ENCODE results near the gene FAM83G.

The FAM83G gene

GRCh38 chr17:19016297-19016696 lies 11.7 kb upstream of the FAM83G start:
- Histone ChIP-seq H3K27me3 (ENCODE audit: insufficient read depth, low read length, poor library complexity, severe bottlenecking) (no peaks in the 10 kb centered on the region), H3K9me3 (ENCODE audit: insufficient read depth, low read depth, low read length) (no peaks in the 10 kb centered on the region), H3K79me2 (ENCODE audit: insufficient read depth, low read length) (no peaks in the 10 kb centered on the region), H3K9ac (ENCODE audit: low read depth, low read length, poor library complexity, severe bottlenecking) (no peak overlapping the region), H3F3A (ENCODE audit: low read depth) (no peaks in the 10 kb centered on the region), H3K36me3 (ENCODE audit: insufficient read depth, low read length) (peaks cover 9% of the 10 kb centered on the region; the same call in 1 of the 2 replicates), H3K9me2 (replicated peaks; ENCODE audit: low read depth, low read length) (no peaks in the 10 kb centered on the region), H2AFZ (ENCODE audit: low read length) (no peak overlapping the region), H3K4me1 (ENCODE audit: insufficient read depth, low read length, poor library complexity, severe bottlenecking) (no peaks in the 10 kb centered on the region), H4K20me1 (ENCODE audit: insufficient read depth, low read length, poor library complexity, severe bottlenecking) (no peaks in the 10 kb centered on the region), H3K4me3 (ENCODE audit: low read length, poor library complexity, severe bottlenecking) (no peak overlapping the region), H3K4me2 (ENCODE audit: low read depth, low read length, poor library complexity, severe bottlenecking) (no peak overlapping the region)
- TF ChIP-seq CTCF (conservative IDR thresholded peaks at IDR 0.05; ENCODE audit: low read length) (no peak), EZH2phosphoT487 (IDR thresholded peaks at IDR 0.05; ENCODE audit: borderline replicate concordance) (no peak)

GRCh38 chr17:19015428-19015827 lies 10.9 kb upstream of the FAM83G start:
- H3F3A ChIP-seq (ENCODE audit: low read depth): no peaks in the 10 kb centered on the region
- no peaks in the 10 kb centered on the region for H3K9me3 ChIP-seq (ENCODE audit: insufficient read depth, low read depth, low read length)
- H3K27me3 ChIP-seq (ENCODE audit: insufficient read depth, low read length, poor library complexity, severe bottlenecking): no peaks in the 10 kb centered on the region
- no peaks in the 10 kb centered on the region for H3K4me1 ChIP-seq (ENCODE audit: insufficient read depth, low read length, poor library complexity, severe bottlenecking)
- H3K4me2 ChIP-seq (ENCODE audit: low read depth, low read length, poor library complexity, severe bottlenecking): no peak overlapping the region
- H4K20me1 ChIP-seq (ENCODE audit: insufficient read depth, low read length, poor library complexity, severe bottlenecking): no peaks in the 10 kb centered on the region
- H3K79me2 ChIP-seq (ENCODE audit: insufficient read depth, low read length): no peaks in the 10 kb centered on the region
- H3K36me3 ChIP-seq (ENCODE audit: insufficient read depth, low read length): peaks cover 4% of the 10 kb centered on the region; the same call in 1 of the 2 replicates
- no peak for TF ChIP-seq EZH2phosphoT487 (IDR thresholded peaks at IDR 0.05; ENCODE audit: borderline replicate concordance)
- TF ChIP-seq CTCF (conservative IDR thresholded peaks at IDR 0.05; ENCODE audit: low read length): no peak
- no peak overlapping the region for H3K4me3 ChIP-seq (ENCODE audit: low read length, poor library complexity, severe bottlenecking)
- no peaks in the 10 kb centered on the region for H3K9me2 ChIP-seq (replicated peaks; ENCODE audit: low read depth, low read length)
- no peak overlapping the region for H2AFZ ChIP-seq (ENCODE audit: low read length)
- H3K9ac ChIP-seq (ENCODE audit: low read depth, low read length, poor library complexity, severe bottlenecking): no peak overlapping the region

DNA sequence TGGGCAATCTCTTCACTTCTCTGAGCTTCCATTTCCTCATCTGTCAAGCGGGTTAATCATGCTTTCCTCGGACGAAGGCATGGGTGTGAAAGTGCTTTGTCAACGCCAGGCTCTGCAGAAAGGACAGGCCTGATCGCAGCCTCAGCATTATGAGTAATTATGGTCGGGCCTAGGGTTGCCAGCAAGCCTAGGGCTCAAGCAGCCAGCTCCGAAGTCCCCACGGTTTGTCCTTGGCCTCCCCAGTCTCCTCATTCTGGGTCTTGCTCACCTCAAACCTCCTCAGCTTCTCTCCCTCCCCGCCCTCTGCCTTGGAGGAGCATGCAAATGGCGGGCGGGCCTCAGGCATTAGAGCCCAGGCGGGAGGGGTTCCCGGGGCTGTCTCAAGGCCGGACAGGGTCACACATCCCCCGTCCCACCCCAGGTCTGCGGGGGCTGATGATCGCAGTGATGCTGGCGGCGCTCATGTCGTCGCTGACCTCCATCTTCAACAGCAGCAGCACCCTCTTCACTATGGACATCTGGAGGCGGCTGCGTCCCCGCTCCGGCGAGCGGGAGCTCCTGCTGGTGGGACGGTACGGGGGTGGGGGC lies 10.2 kb upstream of the FAM83G start:
- H2AFZ ChIP-seq (ENCODE audit: low read length): no peak overlapping the region
- H3K9me3 ChIP-seq (ENCODE audit: insufficient read depth, low read depth, low read length): no peaks in the 10 kb centered on the region
- no peaks in the 10 kb centered on the region for H3K4me1 ChIP-seq (ENCODE audit: insufficient read depth, low read length, poor library complexity, severe bottlenecking)
- H3K9ac ChIP-seq (ENCODE audit: low read depth, low read length, poor library complexity, severe bottlenecking): no peak overlapping the region
- no peaks in the 10 kb centered on the region for H3K27me3 ChIP-seq (ENCODE audit: insufficient read depth, low read length, poor library complexity, severe bottlenecking)
- no peaks in the 10 kb centered on the region for H4K20me1 ChIP-seq (ENCODE audit: insufficient read depth, low read length, poor library complexity, severe bottlenecking)
- no peak overlapping the region for H3K4me2 ChIP-seq (ENCODE audit: low read depth, low read length, poor library complexity, severe bottlenecking)
- TF ChIP-seq CTCF (conservative IDR thresholded peaks at IDR 0.05; ENCODE audit: low read length): no peak
- no peak for TF ChIP-seq EZH2phosphoT487 (IDR thresholded peaks at IDR 0.05; ENCODE audit: borderline replicate concordance)
- H3F3A ChIP-seq (ENCODE audit: low read depth): no peaks in the 10 kb centered on the region
- no peaks in the 10 kb centered on the region for H3K9me2 ChIP-seq (replicated peaks; ENCODE audit: low read depth, low read length)
- H3K4me3 ChIP-seq (ENCODE audit: low read length, poor library complexity, severe bottlenecking): no peak overlapping the region
- H3K79me2 ChIP-seq (ENCODE audit: insufficient read depth, low read length): no peaks in the 10 kb centered on the region
- H3K36me3 ChIP-seq (ENCODE audit: insufficient read depth, low read length): no peaks in the 10 kb centered on the region

All from Loucy (cell line).